GM12878 (cell line): ENCODE measurements around the gene TNF.

Experiments used
- CTCF ChIP-seq, 3 experiments: IDR thresholded peaks in 2 of 3; conservative IDR thresholded peaks in 1 of 3; 2 replicates each; pipeline ENCODE4 v1.5.1; 2011; ENCODE audit warnings: low read depth in 3 of 3, low read length in 3 of 3, mild to moderate bottlenecking in 3 of 3, control low read depth in 2 of 3, moderate library complexity in 2 of 3, inconsistent platforms in 1 of 3, mixed read lengths in 1 of 3; ENCODE audit not compliant: control insufficient read depth in 2 of 3, insufficient read depth in 1 of 3; ENCODE audit errors: extremely low read depth in 1 of 3
- EZH2 ChIP-seq: IDR thresholded peaks from 2 replicates; pipeline ENCODE4 v1.6.1; 2012; ENCODE audit warnings: low read depth, mild to moderate bottlenecking, control low read depth, inconsistent platforms, low read length, borderline replicate concordance; ENCODE audit not compliant: control insufficient read depth
- MTA2 ChIP-seq: fragments of 450-650 bp; IDR thresholded peaks from 2 replicates; pipeline ENCODE4 v1.6.1; 2016; ENCODE audit warnings: low read depth, mild to moderate bottlenecking, moderate library complexity
- MTA3 ChIP-seq: IDR thresholded peaks from 2 replicates; pipeline ENCODE4 v1.6.1; 2012; ENCODE audit warnings: low read length, inconsistent platforms, borderline replicate concordance
- NR2C2 ChIP-seq: IDR thresholded peaks from 2 replicates; pipeline ENCODE4 v1.6.1; 2011; ENCODE audit warnings: borderline replicate concordance, low read depth; ENCODE audit not compliant: control insufficient read depth, insufficient read length
- POLR2AphosphoS5 ChIP-seq: IDR thresholded peaks from 2 replicates; pipeline ENCODE4 v1.6.1; 2011; ENCODE audit warnings: mild to moderate bottlenecking, low read length, inconsistent platforms
- REST ChIP-seq: IDR thresholded peaks from 2 replicates; pipeline ENCODE4 v1.6.1; 2012; ENCODE audit warnings: mild to moderate bottlenecking, low read depth, low read length
- SMC3 ChIP-seq: IDR thresholded peaks from 2 replicates; pipeline ENCODE4 v1.6.1; 2011; ENCODE audit warnings: low read length, improper control_type of control experiment, borderline replicate concordance
- USF2 ChIP-seq: IDR thresholded peaks from 2 replicates; pipeline ENCODE4 v1.6.1; 2011; ENCODE audit warnings: low read depth, low read length, improper control_type of control experiment, borderline replicate concordance
- ZBTB40 ChIP-seq: fragments of 450-650 bp; IDR thresholded peaks from 2 replicates; pipeline ENCODE4 v1.6.1; 2016; ENCODE audit warnings: mild to moderate bottlenecking, moderate library complexity, borderline replicate concordance

- no peak for TF ChIP-seq ZBTB40
- TF ChIP-seq CTCF (IDR thresholded peaks at IDR 0.05 in 2 of 3, conservative IDR thresholded peaks at IDR 0.05 in 1 of 3; ENCODE audit: control insufficient read depth in 2 of 3, extremely low read depth in 1 of 3, insufficient read depth in 1 of 3, low read depth in 3 of 3, low read length in 3 of 3), result no peak
- no peak for TF ChIP-seq REST
- TF ChIP-seq EZH2, result no peak
- TF ChIP-seq MTA2, result no peak
- no peak for TF ChIP-seq NR2C2
- TF ChIP-seq SMC3, result no peak
- TF ChIP-seq USF2, result no peak
- no peak for TF ChIP-seq POLR2AphosphoS5
- no peak for TF ChIP-seq MTA3
Measured at GRCh38 chr6:31559606-31559957, 15.8 kb upstream of the TNF start.
